SK-N-MC (cell line): ENCODE measurements around the gene TMEM171.

ENCODE experiments used
- DNase-seq: peaks from one replicate; pipeline ENCODE4 v3.0.0-alpha.2; 2011; ENCODE audit warnings: low read depth, low spot score
- H3K27ac ChIP-seq: fragments of 200-600 bp; sonication (generic); 2 replicates; pipeline ENCODE4 v1.5.1; 2016; ENCODE audit warnings: mixed run types
- H3K36me3 ChIP-seq: fragments of 200-600 bp; sonication (generic); 2 replicates; pipeline ENCODE4 v1.6.1; 2017; ENCODE audit warnings: antibody characterized with exemption, low read length, mixed read lengths; ENCODE audit not compliant: insufficient read depth
- H3K4me3 ChIP-seq: fragments of 200-600 bp; sonication (generic); 2 replicates; pipeline ENCODE4 v1.5.1; 2016
- H3K9ac ChIP-seq: fragments of 200-600 bp; sonication (generic); 2 replicates; pipeline ENCODE4 v1.8.0; 2017; ENCODE audit warnings: mixed run types, mixed read lengths; ENCODE audit not compliant: insufficient read length
- H3K9me3 ChIP-seq: fragments of 200-600 bp; sonication (generic); 2 replicates; pipeline ENCODE4 v1.6.1; 2017; ENCODE audit warnings: low read depth, mild to moderate bottlenecking, antibody characterized with exemption, low read length, moderate library complexity, mixed read lengths
- EZH2 ChIP-seq: fragments of 200-600 bp; sonication (generic); IDR thresholded peaks from one replicate; pipeline ENCODE4 v1.6.1; 2017; ENCODE audit warnings: antibody characterized with exemption
- FOXP2 ChIP-seq: optimal IDR thresholded peaks from 2 replicates; pipeline ENCODE3; 2011; ENCODE audit warnings: mild to moderate bottlenecking, moderate library complexity; ENCODE audit not compliant: insufficient read depth; ENCODE audit errors: extremely low read length, control extremely low read depth
- POLR2AphosphoS5 ChIP-seq: IDR thresholded peaks from 2 replicates; pipeline ENCODE4 v1.6.1; 2012; ENCODE audit warnings: mild to moderate bottlenecking, low read depth, low read length, borderline replicate concordance

The TMEM171 gene

GRCh38 chr5:73151766-73152410 lies 31.5 kb downstream of the TMEM171 start:
- H3K4me3 ChIP-seq = no peak overlapping the region
- no peak overlapping the region for H3K27ac ChIP-seq
- H3K9me3 ChIP-seq = no peaks in the 10 kb centered on the region
- TF ChIP-seq EZH2 (no peak), POLR2AphosphoS5 (no peak), FOXP2 (no peak)
- no peak overlapping the region for H3K9ac ChIP-seq
- H3K36me3 ChIP-seq = no peaks in the 10 kb centered on the region
- no peak for DNase-seq

GRCh38 chr5:73152411-73153388 lies 32.3 kb downstream of the TMEM171 start:
- no peaks in the 10 kb centered on the region for H3K36me3 ChIP-seq
- no peak overlapping the region for H3K9ac ChIP-seq
- no peak overlapping the region for H3K27ac ChIP-seq
- no peaks in the 10 kb centered on the region for H3K9me3 ChIP-seq
- no peak for DNase-seq
- TF ChIP-seq FOXP2 (no peak), POLR2AphosphoS5 (no peak), EZH2 (no peak)
- H3K4me3 ChIP-seq = no peak overlapping the region

GRCh38 chr5:73153513-73153912 lies 33.1 kb downstream of the TMEM171 start:
- H3K4me3 ChIP-seq = no peak overlapping the region
- no peak overlapping the region for H3K27ac ChIP-seq
- H3K9me3 ChIP-seq = no peaks in the 10 kb centered on the region
- no peak for DNase-seq
- TF ChIP-seq EZH2 (no peak), FOXP2 (no peak), POLR2AphosphoS5 (no peak)
- no peaks in the 10 kb centered on the region for H3K36me3 ChIP-seq
- H3K9ac ChIP-seq = no peak overlapping the region

GRCh38 chr5:73154208-73155006 lies 34.0 kb downstream of the TMEM171 start:
- Histone ChIP-seq H3K9ac (no peak overlapping the region), H3K9me3 (no peaks in the 10 kb centered on the region), H3K27ac (no peak overlapping the region), H3K4me3 (no peak overlapping the region), H3K36me3 (no peaks in the 10 kb centered on the region)
- no peak for TF ChIP-seq POLR2AphosphoS5
- TF ChIP-seq FOXP2 = no peak
- TF ChIP-seq EZH2 = no peak
- DNase-seq = no peak

GRCh38 chr5:73155271-73156222 lies 35.2 kb downstream of the TMEM171 start:
- TF ChIP-seq FOXP2 (no peak), EZH2 (no peak), POLR2AphosphoS5 (no peak)
- Histone ChIP-seq H3K9me3 (no peaks in the 10 kb centered on the region), H3K9ac (no peak overlapping the region), H3K27ac (no peak overlapping the region), H3K4me3 (no peak overlapping the region), H3K36me3 (no peaks in the 10 kb centered on the region)
- DNase-seq = no peak

- H3K27ac ChIP-seq = no peak overlapping the region
These were observed 37.3 kb downstream of the TMEM171 start for GRCh38 chr5:73157414-73158303.

GRCh38 chr5:73158313-73158712 lies 37.9 kb downstream of the TMEM171 start:
- Histone ChIP-seq H3K36me3 (no peaks in the 10 kb centered on the region), H3K27ac (no peak overlapping the region), H3K9ac (no peak overlapping the region), H3K9me3 (no peaks in the 10 kb centered on the region), H3K4me3 (no peak overlapping the region)
- DNase-seq = no peak
- TF ChIP-seq FOXP2 = no peak
- TF ChIP-seq POLR2AphosphoS5 = no peak
- no peak for TF ChIP-seq EZH2

More at GRCh38 chr5:73157414-73158303, 37.3 kb downstream of the TMEM171 start:
- no peak overlapping the region for H3K9ac ChIP-seq
- DNase-seq = no peak
- H3K36me3 ChIP-seq = no peaks in the 10 kb centered on the region
- H3K9me3 ChIP-seq = no peaks in the 10 kb centered on the region
- no peak for TF ChIP-seq POLR2AphosphoS5
- TF ChIP-seq FOXP2 = no peak
- no peak for TF ChIP-seq EZH2
- no peak overlapping the region for H3K4me3 ChIP-seq
